Testis (tissue), 3 donors: ENCODE results near the gene RGL2. TPM values are rescaled to one million over a fixed set of nuclear protein-coding genes. Genes with fewer than 3 reads are reported as not detected.
"Not testable (repeated sequence)": the region's sequence is repeated elsewhere in the genome, so short reads cannot be mapped to it uniquely, and the experiment has no call there.

ENCODE experiments used
- DNase-seq: peaks from one replicate; pipeline ENCODE4 v3.0.0-alpha.2; 2019
- H3K27ac ChIP-seq, 2 donors: fragments of 200-600 bp; sonication (generic); one replicate each; pipeline ENCODE4 v1.5.1; 2019
- H3K27me3 ChIP-seq: fragments of 200-600 bp; sonication (generic); one replicate; pipeline ENCODE4 v1.5.1; 2019
- H3K36me3 ChIP-seq: fragments of 200-600 bp; sonication (generic); one replicate; pipeline ENCODE4 v1.5.1; 2017; ENCODE audit warnings: low read depth; ENCODE audit errors: missing control alignments
- H3K4me1 ChIP-seq: fragments of 200-600 bp; sonication (generic); one replicate; pipeline ENCODE4 v1.5.1; 2019
- H3K4me3 ChIP-seq, 2 donors: fragments of 200-600 bp; sonication (generic); one replicate each; pipeline ENCODE4 v1.5.1; 2017 to 2019
- H3K9me3 ChIP-seq: fragments of 200-600 bp; sonication (generic); one replicate; pipeline ENCODE4 v1.5.1; 2017
- POLR2A ChIP-seq: fragments of 450-650 bp; IDR thresholded peaks from one replicate; pipeline ENCODE4 v1.6.1; 2017; ENCODE audit warnings: antibody characterized with exemption, mild to moderate bottlenecking, moderate library complexity
- WGBS, 2 donors: methylation state at CpG; one replicate each; pipeline ENCODE4 v1.1.5; 2018; 5-methylcytosine and 5-hydroxymethylcytosine counted together
- intact Hi-C: fragments of 100-400 bp; cut with DNase I; formaldehyde crosslinking; loops from one replicate; pipeline ENCODE4 v1.15.1; 2023; ENCODE audit warnings: low total_unique reads
- polyA plus RNA-seq: library from polyadenylated mRNA; stranded (reverse); fragments of 350-450 nt; fragmentation: Illumina TruSeq; extraction: RNeasy Lipid Tissue Mini Kit (QIAGEN cat#74804); gene quantifications from one replicate; pipeline ENCODE4 v1.2.3, GENCODE V29; 2014; ENCODE audit warnings: low read depth, low replicate concordance; ENCODE audit not compliant: insufficient read depth
- total RNA-seq, 2 donors: library from RNA; depleted of rRNA; stranded (reverse); fragments of >200 nt; gene quantifications; one replicate each; pipeline ENCODE4 v1.2.3, GENCODE V29; 2016
- TF ChIP-seq, protein P1 (sequence below), 3 experiments: fragments of 450-650 bp in 2 of 3; fragments of 200-600 bp in 1 of 3; sonication (generic) in 1 of 3; IDR thresholded peaks; one replicate each; pipeline ENCODE4 v1.5.1; 2016 to 2019; ENCODE audit warnings: antibody characterized with exemption in 3 of 3, mild to moderate bottlenecking in 2 of 3, moderate library complexity in 1 of 3

RGL2 gene
- total and polyA plus RNA-seq, 3 donors from 2014 or later = 42.8 to 52.7 (median 46.2) TPM

DNA sequence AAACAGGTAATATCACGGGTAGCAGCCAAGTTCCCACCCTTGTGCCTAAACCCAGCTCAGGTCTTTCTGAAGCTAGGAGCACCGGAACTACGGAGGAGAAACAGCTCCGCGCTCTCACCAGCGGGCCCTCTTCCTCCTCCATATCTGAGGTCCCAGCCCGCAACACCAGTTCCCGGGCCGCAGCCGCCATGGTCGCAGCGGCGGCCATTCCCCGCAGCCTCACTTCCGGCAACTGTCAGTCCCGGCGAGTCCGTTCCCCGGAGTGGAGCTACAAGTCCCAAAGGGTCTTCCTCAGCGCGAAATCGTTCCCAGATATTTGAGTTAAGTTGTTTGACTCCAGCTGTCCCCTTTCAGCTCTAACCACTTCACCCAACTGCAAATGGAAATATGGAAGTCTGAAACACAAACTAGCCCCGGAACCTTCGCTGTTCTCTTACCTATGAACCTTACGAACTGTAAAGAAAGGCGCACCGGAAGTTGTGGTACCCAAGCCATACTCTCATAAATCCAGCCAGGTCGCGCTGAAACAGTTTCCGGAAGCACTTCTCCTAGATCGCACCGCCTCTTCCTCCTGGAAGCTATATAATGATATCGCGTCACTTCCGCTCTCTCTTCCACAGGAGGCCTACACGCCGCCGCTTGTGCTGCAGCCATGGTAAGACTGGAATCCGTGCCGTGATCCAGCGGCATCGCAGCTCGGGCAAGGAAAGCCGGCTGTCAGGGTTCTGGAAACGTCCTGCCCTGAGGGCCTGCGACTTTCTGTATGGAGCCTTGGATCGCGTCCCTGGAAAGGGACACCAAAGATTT, 27.1 kb downstream of the RGL2 start, which contains the start of the genes RPS18 and VPS52:
TSS of gene RPS18 (plus strand) at position 608 of the 807 bp plus-strand sequence. CDS start at position 653, 45 bp downstream.
TSS of gene VPS52 (minus strand) at position 409 of the 807 bp plus-strand sequence. CDS start at position 208, 201 bp downstream.
- Histone ChIP-seq H3K27ac (peak within 1 kb of the TSS; percentile 85 to 91), H3K36me3 (no peaks in the 10 kb centered on the region), H3K9me3 (no peaks in the 10 kb centered on the region), H3K27me3 (no peaks in the 10 kb centered on the region), H3K4me1 (peaks cover 28% of the 10 kb centered on the region), H3K4me3 (peak within 1 kb of the TSS; percentile 82 to 88)
- DNase-seq = peak; percentile 99
- 0% methylated on average over 21 to 48 of the region's 48 CpGs for WGBS, 2 donors
- TF ChIP-seq, protein P1, sequence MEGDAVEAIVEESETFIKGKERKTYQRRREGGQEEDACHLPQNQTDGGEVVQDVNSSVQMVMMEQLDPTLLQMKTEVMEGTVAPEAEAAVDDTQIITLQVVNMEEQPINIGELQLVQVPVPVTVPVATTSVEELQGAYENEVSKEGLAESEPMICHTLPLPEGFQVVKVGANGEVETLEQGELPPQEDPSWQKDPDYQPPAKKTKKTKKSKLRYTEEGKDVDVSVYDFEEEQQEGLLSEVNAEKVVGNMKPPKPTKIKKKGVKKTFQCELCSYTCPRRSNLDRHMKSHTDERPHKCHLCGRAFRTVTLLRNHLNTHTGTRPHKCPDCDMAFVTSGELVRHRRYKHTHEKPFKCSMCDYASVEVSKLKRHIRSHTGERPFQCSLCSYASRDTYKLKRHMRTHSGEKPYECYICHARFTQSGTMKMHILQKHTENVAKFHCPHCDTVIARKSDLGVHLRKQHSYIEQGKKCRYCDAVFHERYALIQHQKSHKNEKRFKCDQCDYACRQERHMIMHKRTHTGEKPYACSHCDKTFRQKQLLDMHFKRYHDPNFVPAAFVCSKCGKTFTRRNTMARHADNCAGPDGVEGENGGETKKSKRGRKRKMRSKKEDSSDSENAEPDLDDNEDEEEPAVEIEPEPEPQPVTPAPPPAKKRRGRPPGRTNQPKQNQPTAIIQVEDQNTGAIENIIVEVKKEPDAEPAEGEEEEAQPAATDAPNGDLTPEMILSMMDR (IDR thresholded peaks at IDR 0.05) = peak in 1 of 3 experiments; percentile 6
- peak; percentile 96 for TF ChIP-seq POLR2A
- intact Hi-C loops = loop anchor here (2.0 kb wide), 1 partner anchor 17 kb away; the partner anchor contains the start of genes PFDN6 and WDR46

DNA sequence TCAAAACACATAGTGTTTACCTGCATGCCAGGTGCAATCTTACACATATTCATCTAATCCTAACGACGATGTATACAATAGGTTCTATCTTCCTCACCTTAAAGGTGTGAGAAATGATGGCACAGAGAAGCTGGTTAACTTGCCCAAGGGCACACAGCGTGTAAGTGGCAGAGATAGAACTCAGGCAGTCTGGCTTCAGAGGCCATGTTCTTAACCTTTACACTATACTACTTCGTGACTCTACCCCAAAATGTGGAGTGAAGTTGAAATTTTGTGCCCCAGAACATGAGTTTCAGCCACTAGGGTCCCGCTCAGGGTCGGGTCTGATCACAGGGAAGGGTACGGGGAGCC, 27.6 kb downstream of the RGL2 start:
- H3K9me3 ChIP-seq = no peaks in the 10 kb centered on the region
- WGBS, 2 donors = 1 to 3% methylated on average over 3 to 7 of the region's 7 CpGs
- H3K27me3 ChIP-seq = no peaks in the 10 kb centered on the region
- H3K36me3 ChIP-seq = no peaks in the 10 kb centered on the region
- peaks cover 23% of the 10 kb centered on the region for H3K4me1 ChIP-seq
- H3K4me3 ChIP-seq = peak overlapping the region; percentile 82 to 88
- intact Hi-C loops = no loop called here
- TF ChIP-seq POLR2A = no peak
- TF ChIP-seq, protein P1 (IDR thresholded peaks at IDR 0.05) = no peak
- peak overlapping the region; percentile 85 to 91 for H3K27ac ChIP-seq
- no peak for DNase-seq

DNA sequence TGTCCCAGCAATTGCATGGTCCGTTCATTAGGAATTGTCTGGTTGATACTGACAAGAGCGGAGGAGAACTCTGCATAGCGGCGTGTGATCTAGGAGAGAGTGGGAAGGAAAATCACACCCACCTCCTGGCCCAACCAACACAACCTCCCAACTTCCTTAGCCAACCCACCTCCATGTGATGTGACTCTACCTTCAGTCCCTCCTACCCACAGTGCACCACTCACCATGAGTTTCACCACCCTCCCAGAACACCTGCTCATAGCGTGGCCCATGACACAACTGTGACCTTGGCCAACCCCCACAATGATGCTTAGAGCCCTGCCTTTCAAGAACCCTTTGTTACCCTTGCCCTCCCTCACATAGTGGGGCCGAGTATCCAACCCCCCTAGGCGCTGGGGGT, 34.7 kb downstream of the RGL2 start:
- intact Hi-C loops = no loop called here
- Histone ChIP-seq H3K4me1 (no peaks in the 10 kb centered on the region), H3K27me3 (no peaks in the 10 kb centered on the region), H3K4me3 (no peak overlapping the region), H3K27ac (no peak overlapping the region), H3K9me3 (no peaks in the 10 kb centered on the region), H3K36me3 (no peaks in the 10 kb centered on the region)
- 86 to 96% methylated on average over 7 of the region's 7 CpGs for WGBS, 2 donors
- no peak for TF ChIP-seq POLR2A
- TF ChIP-seq, protein P1 (IDR thresholded peaks at IDR 0.05) = no peak
- DNase-seq = no peak

DNA sequence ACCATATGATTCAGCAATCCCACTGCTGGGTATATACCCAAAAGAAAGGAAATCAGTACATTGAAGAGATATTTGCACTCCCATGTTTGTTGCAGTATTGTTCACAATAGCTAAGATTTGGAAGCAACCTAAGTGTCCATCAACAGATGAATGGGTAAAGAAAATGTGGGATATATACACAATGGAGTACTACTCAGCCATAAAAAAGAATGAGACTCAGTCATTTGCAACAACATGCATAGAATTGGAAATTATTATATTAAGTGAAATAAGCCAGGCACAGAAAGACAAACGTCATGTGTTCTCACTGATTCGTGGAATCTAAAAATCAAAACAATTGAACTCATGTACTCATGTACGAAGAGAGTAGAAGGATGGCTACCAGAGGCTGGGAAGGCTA, 36.3 kb downstream of the RGL2 start:
- WGBS, 2 donors = 94 to 96% methylated on average over 3 of the region's 3 CpGs
- H3K36me3 ChIP-seq, H3K27me3 ChIP-seq, DNase-seq, intact Hi-C loops, H3K4me3 ChIP-seq, H3K27ac ChIP-seq, H3K4me1 ChIP-seq, H3K9me3 ChIP-seq: not testable (repeated sequence)

DNA sequence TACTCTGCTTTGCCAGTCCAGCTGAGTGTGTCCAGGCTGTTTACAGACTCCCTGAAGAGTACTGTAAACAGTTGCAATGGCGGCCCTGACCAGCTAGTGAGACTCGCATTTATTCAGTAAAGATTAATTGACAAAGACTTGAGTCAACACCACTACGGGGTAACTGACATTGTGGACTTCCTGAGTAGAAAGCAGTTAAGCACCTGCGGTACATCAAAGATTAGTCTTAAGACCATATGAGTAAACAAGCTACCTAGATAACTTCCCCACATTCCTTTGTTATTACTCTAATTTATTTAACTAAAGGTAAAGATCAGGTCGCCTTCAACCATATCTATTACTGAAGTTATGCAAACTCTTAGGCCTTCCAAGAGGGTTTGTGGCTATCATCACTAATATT, 39.7 kb downstream of the RGL2 start:
- Histone ChIP-seq H3K27ac (no peak overlapping the region), H3K36me3 (no peaks in the 10 kb centered on the region), H3K4me1 (no peaks in the 10 kb centered on the region), H3K4me3 (no peak overlapping the region), H3K27me3 (no peaks in the 10 kb centered on the region), H3K9me3 (no peaks in the 10 kb centered on the region)
- 94 to 96% methylated on average over 5 of the region's 5 CpGs for whole genome bisulfite sequencing, 2 donors
- intact Hi-C loops = no loop called here
- no peak for DNase-seq
- TF ChIP-seq, protein P1 (IDR thresholded peaks at IDR 0.05) = no peak
- TF ChIP-seq POLR2A = no peak
